ENCODE measurements around the gene MRPS9. TPM values are rescaled to one million over a fixed set of nuclear protein-coding genes. Genes with fewer than 3 reads are reported as not detected.

Gene MRPS9
- total RNA-seq, 1 donor: 17.7 TPM

- Histone ChIP-seq H3K4me1 (ENCODE audit: insufficient read depth, low read length) (no peaks in the 10 kb centered on the region), H3K79me2 (ENCODE audit: insufficient read depth, low read length) (no peaks in the 10 kb centered on the region), H3K27ac (ENCODE audit: low read depth, low read length) (no peak overlapping the region), H3K9me3 (ENCODE audit: low read depth, low read length) (no peaks in the 10 kb centered on the region), H4K20me1 (ENCODE audit: insufficient read depth, low read length) (no peaks in the 10 kb centered on the region), H3K4me3 (ENCODE audit: insufficient read depth, low read length) (no peak overlapping the region), H3K4me2 (ENCODE audit: insufficient read depth, low read length) (no peak overlapping the region), H2AFZ (ENCODE audit: low read length) (no peak overlapping the region), H3K27me3 (ENCODE audit: insufficient read depth, low read length) (no peaks in the 10 kb centered on the region), H3K36me3 (ENCODE audit: insufficient read depth, low read length) (no peaks in the 10 kb centered on the region)
- no peak for TF ChIP-seq CTCF (IDR thresholded peaks at IDR 0.05; ENCODE audit: extremely low read depth, low read depth, low read length)
- no peak for DNase-seq (ENCODE audit: insufficient read length, low spot score, missing footprints)
Observed at GRCh38 chr2:105070010-105070865, 32.4 kb downstream of the MRPS9 start.

- no peak for DNase-seq (ENCODE audit: insufficient read length, low spot score, missing footprints)
- Histone ChIP-seq H3K4me1 (ENCODE audit: insufficient read depth, low read length) (no peaks in the 10 kb centered on the region), H3K79me2 (ENCODE audit: insufficient read depth, low read length) (no peaks in the 10 kb centered on the region), H2AFZ (ENCODE audit: low read length) (no peak overlapping the region), H3K4me2 (ENCODE audit: insufficient read depth, low read length) (no peak overlapping the region), H3K27ac (ENCODE audit: low read depth, low read length) (no peak overlapping the region), H4K20me1 (ENCODE audit: insufficient read depth, low read length) (no peaks in the 10 kb centered on the region), H3K4me3 (ENCODE audit: insufficient read depth, low read length) (no peak overlapping the region), H3K9me3 (ENCODE audit: low read depth, low read length) (no peaks in the 10 kb centered on the region), H3K36me3 (ENCODE audit: insufficient read depth, low read length) (no peaks in the 10 kb centered on the region), H3K27me3 (ENCODE audit: insufficient read depth, low read length) (no peaks in the 10 kb centered on the region)
- TF ChIP-seq CTCF (IDR thresholded peaks at IDR 0.05; ENCODE audit: extremely low read depth, low read depth, low read length): no peak
Observed at GRCh38 chr2:105071379-105071778, 33.5 kb downstream of the MRPS9 start.

- Histone ChIP-seq H3K4me1 (ENCODE audit: insufficient read depth, low read length) (no peaks in the 10 kb centered on the region), H3K27me3 (ENCODE audit: insufficient read depth, low read length) (no peaks in the 10 kb centered on the region), H3K4me2 (ENCODE audit: insufficient read depth, low read length) (no peak overlapping the region), H4K20me1 (ENCODE audit: insufficient read depth, low read length) (no peaks in the 10 kb centered on the region), H3K36me3 (ENCODE audit: insufficient read depth, low read length) (no peaks in the 10 kb centered on the region), H3K27ac (ENCODE audit: low read depth, low read length) (no peak overlapping the region), H3K79me2 (ENCODE audit: insufficient read depth, low read length) (no peaks in the 10 kb centered on the region), H2AFZ (ENCODE audit: low read length) (no peak overlapping the region), H3K9me3 (ENCODE audit: low read depth, low read length) (no peaks in the 10 kb centered on the region), H3K4me3 (ENCODE audit: insufficient read depth, low read length) (no peak overlapping the region)
- no peak for DNase-seq (ENCODE audit: insufficient read length, low spot score, missing footprints)
- TF ChIP-seq CTCF (IDR thresholded peaks at IDR 0.05; ENCODE audit: extremely low read depth, low read depth, low read length): no peak
Observed at GRCh38 chr2:105072039-105072438, 34.2 kb downstream of the MRPS9 start.

- H3K36me3 ChIP-seq (ENCODE audit: insufficient read depth, low read length): no peaks in the 10 kb centered on the region
- H3K4me2 ChIP-seq (ENCODE audit: insufficient read depth, low read length): no peak overlapping the region
- no peak overlapping the region for H3K27ac ChIP-seq (ENCODE audit: low read depth, low read length)
- DNase-seq (ENCODE audit: insufficient read length, low spot score, missing footprints): peak; percentile 71
- no peak overlapping the region for H3K4me3 ChIP-seq (ENCODE audit: insufficient read depth, low read length)
- no peaks in the 10 kb centered on the region for H4K20me1 ChIP-seq (ENCODE audit: insufficient read depth, low read length)
- TF ChIP-seq CTCF (IDR thresholded peaks at IDR 0.05; ENCODE audit: extremely low read depth, low read depth, low read length): no peak
- no peaks in the 10 kb centered on the region for H3K9me3 ChIP-seq (ENCODE audit: low read depth, low read length)
- H3K27me3 ChIP-seq (ENCODE audit: insufficient read depth, low read length): no peaks in the 10 kb centered on the region
- H2AFZ ChIP-seq (ENCODE audit: low read length): no peak overlapping the region
- H3K79me2 ChIP-seq (ENCODE audit: insufficient read depth, low read length): no peaks in the 10 kb centered on the region
- peaks cover 4% of the 10 kb centered on the region for H3K4me1 ChIP-seq (ENCODE audit: insufficient read depth, low read length)
Observed at GRCh38 chr2:105073591-105073990, 35.7 kb downstream of the MRPS9 start.

Measured in osteoblast (primary cell).